HCT116 (cell line): ENCODE measurements around the gene CPNE4. TPM values are rescaled to one million over a fixed set of nuclear protein-coding genes. Genes with fewer than 3 reads are reported as not detected.

Source experiments
- ATAC-seq: fragments of 200-7000 bp; cut with Tn5 transposase; 2 replicates; pipeline ENCODE4 v1.9.1; 2020; ENCODE audit warnings: mild to moderate bottlenecking, moderate library complexity
- BruUV-seq: library from RNA; stranded (reverse); fragments of 400-500 nt; replicated peaks from 2 replicates; lab custom pipeline; 2021; lab: Mats Ljungman, UMichigan
- CTCF ChIA-PET: fragments of 300-600 bp; sonication (Branson Sonifier 250); formaldehyde crosslinking; loops from one replicate; lab custom pipeline; 2021; ENCODE audit warnings: antibody characterized with exemption; lab: Charles Lee
- POLR2A ChIA-PET: fragments of 300-600, 350-600 bp; sonication (Branson Sonifier 250); formaldehyde crosslinking; loops from one replicate; lab custom pipeline; 2021; ENCODE audit warnings: antibody characterized with exemption; lab: Charles Lee
- RAD21 ChIA-PET, 2 experiments: fragments of 300-600 bp; sonication (Branson Sonifier 250); formaldehyde crosslinking; loops; one replicate each; lab custom pipeline; 2023; ENCODE audit warnings: low total read pairs in 2 of 2; ENCODE audit not compliant: uncharacterized antibody in 2 of 2, unreplicated experiment in 2 of 2, low non-redundant PET in 1 of 2; lab: Charles Lee
- DNase-seq: peaks from one replicate; pipeline ENCODE4 v3.0.0-alpha.2; 2010; ENCODE audit warnings: low read depth, low spot score
- H2AFZ ChIP-seq: fragments of 200-600 bp; shearing (Covaris generic), sonication (generic); 2 replicates; pipeline ENCODE4 v1.6.1; 2017; ENCODE audit warnings: low read depth, mixed run types, mixed read lengths, antibody characterized with exemption, low read length; ENCODE audit not compliant: poor library complexity, severe bottlenecking
- H3K27ac ChIP-seq: 2 replicates; pipeline ENCODE4 v1.5.1; 2012; ENCODE audit warnings: low read depth, low read length
- H3K27me3 ChIP-seq: fragments of 200-600 bp; sonication (generic); 2 replicates; pipeline ENCODE4 v1.6.1; 2016; ENCODE audit warnings: mixed run types, low read length, mixed read lengths; ENCODE audit not compliant: insufficient read depth
- H3K36me3 ChIP-seq, 2 experiments: fragments of 200-500 bp in 1 of 2; fragments of 200-600 bp in 1 of 2; sonication (Bioruptor generic) in 1 of 2; sonication (generic) in 1 of 2; 2 replicates each; pipeline versions ENCODE4 v1.5.1 to v1.6.1; 2014 to 2016; ENCODE audit warnings: low read length in 2 of 2, inconsistent platforms in 1 of 2, mixed read lengths in 1 of 2, mixed run types in 1 of 2; ENCODE audit not compliant: insufficient read depth in 2 of 2, control insufficient read depth in 1 of 2
- H3K4me1 ChIP-seq, 2 experiments: fragments of 200-600 bp in 1 of 2; sonication (generic) in 1 of 2; 2 replicates each; pipeline versions ENCODE4 v1.5.1 to v1.6.1; 2012 to 2017; ENCODE audit warnings: low read length in 2 of 2, inconsistent platforms in 1 of 2, mild to moderate bottlenecking in 1 of 2, mixed read lengths in 1 of 2, mixed run types in 1 of 2, moderate library complexity in 1 of 2; ENCODE audit not compliant: insufficient read depth in 2 of 2, control insufficient read depth in 1 of 2
- H3K4me2 ChIP-seq: fragments of 200-600 bp; sonication (generic); 2 replicates; pipeline ENCODE4 v1.6.1; 2017; ENCODE audit warnings: mixed run types, low read length, mixed read lengths
- H3K4me3 ChIP-seq, 2 experiments: fragments of 200-600 bp in 1 of 2; sonication (generic) in 1 of 2; replicated peaks in 1 of 2; 2 replicates each; pipeline ENCODE4 v1.5.1; 2011 to 2016; ENCODE audit warnings: low read length in 2 of 2, control low read depth in 1 of 2, low read depth in 1 of 2, mild to moderate bottlenecking in 1 of 2, mixed read lengths in 1 of 2, mixed run types in 1 of 2
- H3K79me2 ChIP-seq: fragments of 200-600 bp; sonication (generic); 2 replicates; pipeline ENCODE4 v1.6.1; 2017; ENCODE audit warnings: mild to moderate bottlenecking, mixed run types, low read length, moderate library complexity, mixed read lengths; ENCODE audit not compliant: insufficient read depth
- H3K9ac ChIP-seq: fragments of 200-600 bp; sonication (generic); 2 replicates; pipeline ENCODE4 v1.6.1; 2016; ENCODE audit warnings: low read length, mixed read lengths
- H3K9me2 ChIP-seq: fragments of 200-600 bp; sonication (generic), shearing (Covaris generic); 2 replicates; pipeline ENCODE4 v1.6.1; 2017; ENCODE audit warnings: mixed run types, mild to moderate bottlenecking, moderate library complexity; ENCODE audit not compliant: insufficient read depth
- H3K9me3 ChIP-seq, 2 experiments: fragments of 200-500 bp in 1 of 2; fragments of 200-600 bp in 1 of 2; sonication (Bioruptor generic) in 1 of 2; sonication (generic) in 1 of 2; 2 replicates each; pipeline ENCODE4 v1.6.1; 2014 to 2017; ENCODE audit warnings: low read length in 2 of 2, mixed read lengths in 2 of 2, inconsistent platforms in 1 of 2, low read depth in 1 of 2, mild to moderate bottlenecking in 1 of 2, mixed run types in 1 of 2, moderate library complexity in 1 of 2; ENCODE audit not compliant: control insufficient read depth in 1 of 2, insufficient read depth in 1 of 2
- H4K20me1 ChIP-seq: fragments of 200-600 bp; sonication (generic), shearing (Covaris generic); 2 replicates; pipeline ENCODE4 v1.6.1; 2017; ENCODE audit warnings: mixed run types, mild to moderate bottlenecking, moderate library complexity; ENCODE audit not compliant: insufficient read depth
- ELF1 ChIP-seq: IDR thresholded peaks from 2 replicates; pipeline ENCODE4 v1.6.1; 2012; ENCODE audit warnings: low read depth, borderline replicate concordance
- FOSL1 ChIP-seq: IDR thresholded peaks from 2 replicates; pipeline ENCODE4 v1.6.1; 2012; ENCODE audit warnings: low read depth
- JUND ChIP-seq: IDR thresholded peaks from 2 replicates; pipeline ENCODE4 v1.6.1; 2012
- POLR2A ChIP-seq: IDR thresholded peaks from 2 replicates; pipeline ENCODE4 v1.7.0; 2011; ENCODE audit warnings: borderline replicate concordance; ENCODE audit not compliant: insufficient read depth, insufficient read length; ENCODE audit errors: extremely low read depth
- POLR2AphosphoS5 ChIP-seq: IDR thresholded peaks from 2 replicates; pipeline ENCODE4 v1.6.1; 2011; ENCODE audit warnings: mild to moderate bottlenecking, low read depth, low read length, moderate library complexity
- SIN3A ChIP-seq: IDR thresholded peaks from 2 replicates; pipeline ENCODE4 v1.6.1; 2012; ENCODE audit warnings: low read depth
- SP1 ChIP-seq: IDR thresholded peaks from 2 replicates; pipeline ENCODE4 v1.6.1; 2012; ENCODE audit warnings: low read depth
- SRF ChIP-seq: IDR thresholded peaks from 2 replicates; pipeline ENCODE4 v1.6.1; 2012; ENCODE audit warnings: low read depth
- TCF7L2 ChIP-seq: IDR thresholded peaks from 2 replicates; pipeline ENCODE4 v1.7.0; 2011; ENCODE audit warnings: borderline replicate concordance, inconsistent platforms; ENCODE audit not compliant: insufficient read depth, insufficient read length; ENCODE audit errors: extremely low read depth
- YY1 ChIP-seq: IDR thresholded peaks from 2 replicates; pipeline ENCODE4 v1.6.1; 2011; ENCODE audit warnings: low read length, low read depth, moderate library complexity, mild to moderate bottlenecking; ENCODE audit not compliant: insufficient replicate concordance; ENCODE audit errors: extremely low read depth
- ZNF274 ChIP-seq: fragments of 200-500 bp; sonication (Bioruptor generic); IDR thresholded peaks from 2 replicates; pipeline ENCODE4 v1.6.1; 2014; ENCODE audit warnings: mild to moderate bottlenecking, low read depth, low read length, inconsistent platforms
- intact Hi-C: fragments of 100-400 bp; cut with micrococcal nuclease; formaldehyde crosslinking; loops from 2 replicates; pipeline ENCODE4 v1.10.0; 2022
- total RNA-seq: library from RNA; stranded (reverse); gene quantifications from one replicate; pipeline ENCODE4 v1.2.1, GENCODE V29; 2021; ENCODE audit not compliant: unreplicated experiment
- TF ChIP-seq, protein P1 (sequence below): IDR thresholded peaks from 2 replicates; pipeline ENCODE4 v1.6.1; 2012
- TF ChIP-seq, protein P2 (sequence below): IDR thresholded peaks from 2 replicates; pipeline ENCODE4 v1.6.1; 2012

CPNE4 gene
- total RNA-seq, 1 experiment from 2014 or later: not detected

DNA sequence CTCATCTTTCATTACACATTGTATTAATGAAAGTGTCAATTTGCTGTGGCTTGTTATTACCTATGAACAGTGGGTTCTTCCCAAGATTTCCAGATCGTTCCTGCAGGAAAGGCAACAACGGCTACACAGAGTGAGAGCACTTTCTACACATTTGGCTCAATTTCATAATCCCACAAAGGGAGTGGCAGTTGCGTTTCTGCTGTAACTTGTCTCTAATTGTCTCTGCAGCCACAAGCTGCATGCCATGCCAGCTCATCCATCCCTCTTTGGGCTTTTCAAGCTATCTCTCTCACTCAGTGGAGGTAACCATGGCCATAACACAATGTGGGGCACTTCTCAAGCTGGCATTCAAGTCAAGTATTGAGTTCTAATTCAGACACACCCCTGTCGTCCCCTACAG lies 27.7 kb upstream of the CPNE4 start:
- Histone ChIP-seq H3K4me3 (no peak overlapping the region), H3K79me2 (no peaks in the 10 kb centered on the region), H3K9ac (no peak overlapping the region)
- ChIA-PET POLR2A (no interaction called here), RAD21 (no interaction called here)
- no peak for TF ChIP-seq TCF7L2
- TF ChIP-seq, protein P1, sequence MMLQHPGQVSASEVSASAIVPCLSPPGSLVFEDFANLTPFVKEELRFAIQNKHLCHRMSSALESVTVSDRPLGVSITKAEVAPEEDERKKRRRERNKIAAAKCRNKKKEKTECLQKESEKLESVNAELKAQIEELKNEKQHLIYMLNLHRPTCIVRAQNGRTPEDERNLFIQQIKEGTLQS: no peak
- TF ChIP-seq, all 23 proteins: peak for 0
- H3K9me3 ChIP-seq: no peaks in the 10 kb centered on the region
- ATAC-seq (no peak), DNase-seq (no peak)
- CTCF ChIA-PET: no interaction called here
- H3K27ac ChIP-seq: no peak overlapping the region
- H3K27me3 ChIP-seq: peaks cover 6% of the 10 kb centered on the region; the same call in 1 of the 2 replicates
- H4K20me1 ChIP-seq: no peaks in the 10 kb centered on the region
- H2AFZ ChIP-seq: no peak overlapping the region
- BruUV-seq: no TSS peak
- H3K4me1 ChIP-seq: no peaks in the 10 kb centered on the region
- intact Hi-C loops: no loop called here
- no peaks in the 10 kb centered on the region for H3K9me2 ChIP-seq
- H3K36me3 ChIP-seq: no peaks in the 10 kb centered on the region
- H3K4me2 ChIP-seq: no peak overlapping the region

DNA sequence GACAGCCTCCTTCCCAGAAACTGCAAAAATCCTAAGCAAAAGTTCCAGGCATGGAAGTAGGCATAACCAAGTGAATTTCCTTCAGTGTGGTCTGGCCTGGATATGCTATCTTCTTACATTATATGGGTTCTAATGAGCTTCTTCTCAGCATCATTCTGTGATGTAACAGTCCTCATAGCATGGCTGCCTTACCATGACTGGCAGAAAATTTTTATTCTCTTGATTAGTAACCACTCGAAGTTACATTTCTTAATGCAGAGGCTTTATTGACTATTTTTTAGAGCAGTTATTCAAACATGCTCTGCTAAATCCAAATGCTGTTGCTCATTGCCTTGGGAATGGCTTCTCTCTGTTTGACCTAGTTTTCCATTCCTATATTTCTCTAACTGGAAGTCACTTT lies 21.1 kb upstream of the CPNE4 start:
- no TSS peak for BruUV-seq
- Histone ChIP-seq H3K9me3 (no peaks in the 10 kb centered on the region), H3K27me3 (peaks cover 7% of the 10 kb centered on the region; the same call in 1 of the 2 replicates), H3K4me1 (no peaks in the 10 kb centered on the region), H4K20me1 (no peaks in the 10 kb centered on the region), H3K27ac (no peak overlapping the region), H3K4me2 (no peak overlapping the region), H2AFZ (no peak overlapping the region), H3K4me3 (no peak overlapping the region)
- intact Hi-C loops: no loop called here
- CTCF ChIA-PET: no interaction called here
- POLR2A ChIA-PET: no interaction called here
- no peak for TF ChIP-seq POLR2A
- no peak for TF ChIP-seq POLR2AphosphoS5
- no peak for TF ChIP-seq SP1
- TF ChIP-seq TCF7L2: no peak
- TF ChIP-seq, protein P2, sequence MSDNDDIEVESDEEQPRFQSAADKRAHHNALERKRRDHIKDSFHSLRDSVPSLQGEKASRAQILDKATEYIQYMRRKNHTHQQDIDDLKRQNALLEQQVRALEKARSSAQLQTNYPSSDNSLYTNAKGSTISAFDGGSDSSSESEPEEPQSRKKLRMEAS: no peak
- no peak for TF ChIP-seq FOSL1
- no peak for TF ChIP-seq YY1
- no peak for TF ChIP-seq JUND
- TF ChIP-seq SRF: no peak
- no peak for TF ChIP-seq SIN3A
- no peak for TF ChIP-seq ELF1
- no peak for TF ChIP-seq ZNF274
- TF ChIP-seq, all 23 proteins: peak for 0
- no peak for ATAC-seq
- RAD21 ChIA-PET: no interaction called here
- DNase-seq: no peak
- H3K79me2 ChIP-seq: no peaks in the 10 kb centered on the region
- no peaks in the 10 kb centered on the region for H3K36me3 ChIP-seq
- H3K9me2 ChIP-seq: no peaks in the 10 kb centered on the region
- no peak overlapping the region for H3K9ac ChIP-seq
